Breast epithelium (tissue), 3 donors: ENCODE data around the gene UBE2N.

Experiments
- CTCF ChIP-seq, 3 donors: fragments of 450-650 bp; IDR thresholded peaks; one replicate each; pipeline ENCODE4 v1.5.1; 2016 to 2017; ENCODE audit warnings: antibody characterized with exemption in 3 of 3, mild to moderate bottlenecking in 3 of 3, moderate library complexity in 3 of 3
- POLR2A ChIP-seq: fragments of 450-650 bp; IDR thresholded peaks from one replicate; pipeline ENCODE4 v1.6.1; 2016; ENCODE audit warnings: antibody characterized with exemption, mild to moderate bottlenecking, moderate library complexity
- POLR2AphosphoS5 ChIP-seq, 3 donors: sonication (generic); formaldehyde crosslinking; IDR thresholded peaks; one replicate each; pipeline ENCODE4 v1.6.1; 2017; ENCODE audit warnings: antibody characterized with exemption in 3 of 3

- TF ChIP-seq CTCF (IDR thresholded peaks at IDR 0.05), result no peak
- no peak for TF ChIP-seq POLR2A
- TF ChIP-seq POLR2AphosphoS5 (IDR thresholded peaks at IDR 0.05), result no peak
These were observed 18.3 kb upstream of the UBE2N start for GRCh38 chr12:93460003-93460402.
